Panc1 (cell line): ENCODE results near the gene SARS2.

ENCODE experiments used
- CTCF ChIP-seq: fragments of 450-650 bp; IDR thresholded peaks from 2 replicates; pipeline ENCODE4 v1.5.1; 2017; ENCODE audit warnings: mild to moderate bottlenecking
- POLR2AphosphoS5 ChIP-seq: IDR thresholded peaks from 2 replicates; pipeline ENCODE4 v1.6.1; 2012; ENCODE audit warnings: mild to moderate bottlenecking, low read depth, low read length, moderate library complexity
- REST ChIP-seq, 2 experiments: IDR thresholded peaks; 2 replicates each; pipeline ENCODE4 v1.6.1; 2011 to 2012; ENCODE audit warnings: low read depth in 2 of 2, control low read depth in 1 of 2, low read length in 1 of 2, mild to moderate bottlenecking in 1 of 2, moderate library complexity in 1 of 2; ENCODE audit not compliant: insufficient read depth in 1 of 2

GRCh38 chr19:38977445-38978325 lies 47.1 kb upstream of the SARS2 start:
- TF ChIP-seq POLR2AphosphoS5 (no peak), CTCF (no peak), REST (IDR thresholded peaks at IDR 0.05; ENCODE audit: insufficient read depth in 1 of 2, low read depth in 2 of 2, low read length in 1 of 2) (no peak)
